T-helper 2 cell treated with Interferon-gamma antibody and Interleukin-4, amounts not matched to agents 5 μg/mL and 100 μg/mL, for 36 hours (primary cell): ENCODE data around the gene KRT76.
"Not testable (repeated sequence)": the region's sequence is repeated elsewhere in the genome, so short reads cannot be mapped to it uniquely, and the experiment has no call there.

Experiments used
- DNase-seq: peaks from one replicate; pipeline ENCODE4 v3.0.0; 2021; ENCODE audit warnings: low spot score
- H3K27ac Mint-ChIP-seq: one replicate; pipeline ENCODE4 v1.8.0; 2021; ENCODE audit warnings: mild to moderate bottlenecking, mixed read lengths
- H3K27me3 Mint-ChIP-seq: one replicate; pipeline ENCODE4 v1.8.0; 2021; ENCODE audit warnings: low read depth, mixed read lengths
- H3K36me3 Mint-ChIP-seq: one replicate; pipeline ENCODE4 v1.8.0; 2021; ENCODE audit warnings: low read depth, mixed read lengths
- H3K4me1 Mint-ChIP-seq: one replicate; pipeline ENCODE4 v1.8.0; 2021; ENCODE audit warnings: low read depth, mixed read lengths
- H3K4me3 Mint-ChIP-seq: one replicate; pipeline ENCODE4 v1.8.0; 2022; ENCODE audit warnings: mild to moderate bottlenecking, moderate library complexity, mixed read lengths
- H3K9me3 Mint-ChIP-seq: one replicate; pipeline ENCODE4 v1.8.0; 2021; ENCODE audit warnings: mixed read lengths

KRT76 gene

DNA sequence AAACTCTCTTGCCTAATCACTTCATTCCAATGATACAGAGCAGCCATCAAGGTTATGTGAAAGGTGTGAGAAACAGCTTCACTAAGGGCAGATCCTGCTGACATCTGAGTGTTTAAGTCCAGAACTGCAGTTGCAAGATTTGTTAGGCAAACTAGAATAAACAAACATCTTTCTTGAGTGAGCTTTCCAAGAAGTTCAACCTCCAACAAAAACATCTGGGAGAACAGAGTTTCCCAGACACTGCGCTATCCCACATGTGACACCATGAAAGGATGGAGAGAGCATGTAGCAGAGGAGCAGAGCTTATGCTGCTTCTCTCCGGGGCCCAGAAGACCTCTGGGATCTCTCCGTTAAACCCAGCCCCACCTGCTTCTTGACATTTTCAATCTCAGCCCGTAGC, 5.6 kb downstream of the KRT76 start:
- Mint-ChIP-seq H3K27me3 (peaks cover 6% of the 10 kb centered on the region), H3K9me3 (no peaks in the 10 kb centered on the region), H3K36me3 (no peaks in the 10 kb centered on the region), H3K4me3 (no peak overlapping the region), H3K4me1 (no peaks in the 10 kb centered on the region), H3K27ac (no peak overlapping the region)
- no peak for DNase-seq

DNA sequence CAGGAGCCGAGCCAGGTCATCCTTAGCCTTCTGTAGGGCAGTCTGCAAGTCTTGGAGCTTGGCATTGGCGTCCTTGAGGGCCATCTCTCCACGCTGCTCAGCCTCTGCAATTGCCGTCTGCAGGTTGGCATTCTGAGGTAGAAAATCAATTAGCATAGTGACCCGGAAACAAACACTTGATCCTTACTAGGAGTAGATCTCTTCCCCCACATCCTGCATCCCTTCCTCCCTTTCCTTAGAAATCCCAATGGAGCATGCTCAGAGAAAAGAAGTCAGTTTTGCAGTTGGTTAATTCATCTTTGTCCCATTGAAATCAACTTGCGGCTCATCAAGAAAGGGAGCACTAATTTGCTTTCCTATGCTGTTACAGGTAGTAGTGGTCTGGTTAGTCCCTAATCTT, 6.1 kb downstream of the KRT76 start:
- no peaks in the 10 kb centered on the region for H3K4me1 Mint-ChIP-seq
- no peak for DNase-seq
- no peak overlapping the region for H3K4me3 Mint-ChIP-seq
- peaks cover 10% of the 10 kb centered on the region for H3K27me3 Mint-ChIP-seq
- H3K9me3 Mint-ChIP-seq, result no peaks in the 10 kb centered on the region
- H3K36me3 Mint-ChIP-seq, result no peaks in the 10 kb centered on the region
- no peak overlapping the region for H3K27ac Mint-ChIP-seq

DNA sequence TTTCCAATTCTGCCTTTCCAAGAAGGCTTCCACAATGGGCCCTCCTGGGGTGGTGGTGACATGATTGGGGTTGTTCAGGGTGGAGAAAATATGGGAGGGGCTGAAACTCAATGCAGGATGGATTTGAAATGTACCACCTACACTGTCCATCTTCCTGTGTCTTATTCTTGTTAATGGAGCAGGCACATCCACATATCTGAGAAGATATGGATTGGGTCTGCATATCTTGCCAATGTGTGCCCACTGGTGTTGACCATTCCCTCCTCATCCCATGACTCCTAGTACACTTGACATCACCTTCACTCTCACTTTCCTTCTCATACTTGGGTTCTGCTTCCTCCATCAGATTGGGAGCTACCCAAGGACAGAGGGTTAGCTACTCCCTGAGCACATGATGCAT, 7.2 kb downstream of the KRT76 start:
- Mint-ChIP-seq H3K36me3 (no peaks in the 10 kb centered on the region), H3K27ac (no peak overlapping the region), H3K4me1 (no peaks in the 10 kb centered on the region), H3K27me3 (peaks cover 12% of the 10 kb centered on the region), H3K9me3 (no peaks in the 10 kb centered on the region), H3K4me3 (no peak overlapping the region)
- no peak for DNase-seq

DNA sequence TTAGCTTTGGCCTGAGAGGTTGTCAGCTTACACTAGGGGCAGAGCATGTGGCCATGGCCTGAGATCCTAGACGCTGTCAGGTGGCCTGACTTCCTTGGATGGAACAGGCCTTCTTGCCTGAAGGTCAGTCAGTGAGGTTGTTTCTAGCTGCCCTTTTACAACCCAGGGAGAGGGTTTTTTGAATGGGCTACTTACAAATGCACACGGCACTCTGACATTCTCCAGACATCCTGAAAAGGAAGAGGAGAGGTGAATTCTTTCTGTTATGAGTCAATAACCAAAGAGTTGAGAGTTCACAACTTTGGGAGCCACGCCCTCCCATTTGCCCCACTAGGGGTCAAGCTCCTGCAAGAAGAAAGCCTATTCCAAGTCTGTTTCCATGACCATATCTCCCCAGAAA, 7.8 kb downstream of the KRT76 start:
- H3K36me3 Mint-ChIP-seq, result no peaks in the 10 kb centered on the region
- H3K27me3 Mint-ChIP-seq, result peaks cover 13% of the 10 kb centered on the region
- no peak overlapping the region for H3K4me3 Mint-ChIP-seq
- no peak overlapping the region for H3K27ac Mint-ChIP-seq
- H3K4me1 Mint-ChIP-seq, result no peaks in the 10 kb centered on the region
- DNase-seq, result no peak
- no peaks in the 10 kb centered on the region for H3K9me3 Mint-ChIP-seq

DNA sequence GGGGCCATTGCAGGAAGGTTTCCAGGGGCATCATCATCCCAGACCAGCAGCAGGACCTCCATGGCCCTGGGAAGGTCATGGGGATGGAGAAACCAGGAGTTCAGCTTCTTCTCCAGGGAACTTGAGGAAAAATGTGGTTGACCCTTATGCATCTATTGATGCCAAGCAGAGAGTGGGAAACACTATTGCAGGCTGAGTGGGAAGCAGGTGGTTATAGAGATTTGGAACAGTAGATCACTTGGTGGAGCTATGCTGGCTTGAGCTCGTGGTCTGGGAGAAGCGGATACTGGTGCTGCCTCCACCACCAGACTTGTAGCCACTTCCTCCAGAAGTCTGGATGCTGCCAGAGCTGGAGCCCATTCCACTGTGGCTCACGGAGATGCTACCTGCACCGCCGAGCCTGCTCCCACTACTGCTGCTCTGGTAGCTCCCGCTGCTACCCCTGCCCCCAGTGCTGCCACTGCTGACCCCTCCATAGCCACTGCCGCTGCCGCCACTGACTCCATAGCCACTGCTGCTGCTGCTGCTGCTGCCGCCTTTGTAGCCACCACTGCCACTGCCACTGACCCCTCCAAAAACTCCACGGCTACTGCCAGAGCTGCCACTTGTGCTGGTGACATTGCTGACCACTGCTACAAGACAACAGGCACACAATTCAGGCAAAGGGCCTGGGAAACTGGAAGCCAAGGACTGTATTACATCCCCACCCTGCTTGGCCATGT, 8.5 kb downstream of the KRT76 start:
- H3K4me1 Mint-ChIP-seq, result no peaks in the 10 kb centered on the region
- DNase-seq, result no peak
- H3K27ac Mint-ChIP-seq, result no peak overlapping the region
- H3K4me3 Mint-ChIP-seq, result no peak overlapping the region
- no peaks in the 10 kb centered on the region for H3K36me3 Mint-ChIP-seq
- no peaks in the 10 kb centered on the region for H3K9me3 Mint-ChIP-seq
- peaks cover 16% of the 10 kb centered on the region for H3K27me3 Mint-ChIP-seq

DNA sequence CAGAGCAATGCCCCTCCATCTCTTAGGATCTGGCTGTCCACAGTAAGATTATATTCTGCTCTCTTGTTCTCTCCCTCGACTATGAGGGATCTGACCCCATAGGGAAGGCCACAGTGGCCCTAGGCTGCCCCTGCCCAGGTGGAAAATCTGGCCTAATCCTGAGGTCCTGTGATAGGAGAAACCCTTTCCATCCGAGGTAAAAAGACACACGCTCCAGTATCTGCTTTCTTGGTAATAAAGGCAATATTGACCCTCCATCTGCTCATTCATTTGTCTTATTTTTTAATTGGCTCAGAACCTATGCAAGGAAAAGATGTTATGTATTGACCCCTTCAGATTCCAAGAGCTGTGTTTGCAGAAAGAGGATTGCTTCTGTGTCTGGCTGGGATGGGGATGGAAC, 9.7 kb downstream of the KRT76 start:
- DNase-seq, result no peak
- H3K27ac Mint-ChIP-seq, result no peak overlapping the region
- H3K4me1 Mint-ChIP-seq, result no peaks in the 10 kb centered on the region
- peaks cover 20% of the 10 kb centered on the region for H3K27me3 Mint-ChIP-seq
- H3K9me3 Mint-ChIP-seq, result no peaks in the 10 kb centered on the region
- H3K36me3 Mint-ChIP-seq, result no peaks in the 10 kb centered on the region
- H3K4me3 Mint-ChIP-seq, result no peak overlapping the region

DNA sequence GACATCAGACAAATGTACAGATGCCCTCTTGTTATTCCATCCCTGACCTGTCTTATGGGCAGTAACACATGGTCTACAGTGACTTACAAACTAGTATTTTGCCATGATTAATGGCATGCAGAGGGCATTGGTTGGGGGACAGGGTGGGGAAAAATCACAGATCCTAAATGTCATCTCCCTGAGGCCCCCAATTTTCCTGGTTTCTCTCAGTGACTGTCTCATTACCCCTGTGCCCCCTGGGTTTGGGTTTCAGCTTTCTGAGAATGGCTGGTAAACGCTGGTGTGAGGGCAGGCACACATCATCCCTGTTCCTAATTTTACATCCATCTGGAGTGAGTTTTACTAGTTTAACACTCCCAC, 10.1 kb downstream of the KRT76 start:
- H3K4me1 Mint-ChIP-seq, result no peaks in the 10 kb centered on the region
- no peaks in the 10 kb centered on the region for H3K36me3 Mint-ChIP-seq
- H3K27ac Mint-ChIP-seq, result no peak overlapping the region
- no peak for DNase-seq
- H3K9me3 Mint-ChIP-seq, result no peaks in the 10 kb centered on the region
- peaks cover 20% of the 10 kb centered on the region for H3K27me3 Mint-ChIP-seq
- no peak overlapping the region for H3K4me3 Mint-ChIP-seq

DNA sequence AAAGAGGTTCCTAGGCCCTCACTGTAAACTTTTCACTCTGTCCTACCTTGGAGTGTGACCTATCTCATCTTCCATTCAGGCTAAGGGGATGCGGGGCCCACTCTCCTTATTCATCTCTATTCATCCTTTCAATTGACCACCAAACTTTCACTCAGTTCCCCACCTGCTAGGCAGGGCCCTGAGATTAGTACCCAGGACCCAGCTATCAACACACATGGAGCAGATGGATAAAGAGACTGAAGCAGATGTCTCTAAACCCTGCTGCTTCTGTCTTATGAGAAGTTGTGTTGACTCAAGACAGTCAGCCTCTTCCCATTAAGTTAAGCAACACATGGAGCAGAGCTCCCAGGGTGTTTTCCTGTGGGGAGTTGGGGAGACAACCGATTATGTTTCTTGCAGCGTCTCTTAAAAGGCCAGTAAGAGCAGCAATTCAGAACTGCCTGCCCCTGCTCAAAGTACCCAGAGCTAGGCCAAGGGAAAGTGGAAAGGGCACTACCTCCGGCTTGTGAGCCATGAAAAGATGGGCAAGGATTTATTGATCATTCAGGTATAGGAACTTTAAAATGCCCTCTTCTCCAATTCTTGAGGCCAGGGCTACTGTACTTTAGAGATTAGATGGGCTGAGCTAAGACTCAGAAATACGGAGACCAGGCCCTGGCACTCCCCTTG, 10.7 kb downstream of the KRT76 start:
- no peak for DNase-seq
- Mint-ChIP-seq H3K4me3 (no peak overlapping the region), H3K27ac (no peak overlapping the region), H3K27me3 (peaks cover 20% of the 10 kb centered on the region), H3K9me3 (peaks cover 3% of the 10 kb centered on the region), H3K4me1 (no peaks in the 10 kb centered on the region), H3K36me3 (no peaks in the 10 kb centered on the region)

DNA sequence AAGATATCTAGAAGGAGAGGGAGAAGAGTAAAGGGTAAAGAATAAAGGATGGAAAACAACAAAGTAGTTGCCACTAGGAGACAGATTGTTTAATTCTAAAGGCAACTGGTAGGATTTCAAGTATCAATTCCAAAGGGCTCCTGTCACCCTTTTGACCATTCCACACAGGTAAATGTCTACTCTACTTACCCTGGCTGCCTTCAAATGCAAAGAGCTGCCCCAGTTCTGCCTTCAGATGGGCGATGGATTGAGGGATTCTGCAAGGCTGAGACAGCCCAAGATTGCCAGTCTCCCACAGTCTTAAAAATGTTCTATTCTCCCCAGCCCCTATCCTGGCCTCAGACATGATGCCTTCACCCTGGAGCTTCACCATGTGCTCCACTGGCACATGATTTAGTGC, 11.4 kb downstream of the KRT76 start:
- no peaks in the 10 kb centered on the region for H3K4me1 Mint-ChIP-seq
- H3K27me3 Mint-ChIP-seq, result peaks cover 20% of the 10 kb centered on the region
- no peak overlapping the region for H3K27ac Mint-ChIP-seq
- no peak for DNase-seq
- no peak overlapping the region for H3K4me3 Mint-ChIP-seq
- peaks cover 8% of the 10 kb centered on the region for H3K9me3 Mint-ChIP-seq
- no peaks in the 10 kb centered on the region for H3K36me3 Mint-ChIP-seq

DNA sequence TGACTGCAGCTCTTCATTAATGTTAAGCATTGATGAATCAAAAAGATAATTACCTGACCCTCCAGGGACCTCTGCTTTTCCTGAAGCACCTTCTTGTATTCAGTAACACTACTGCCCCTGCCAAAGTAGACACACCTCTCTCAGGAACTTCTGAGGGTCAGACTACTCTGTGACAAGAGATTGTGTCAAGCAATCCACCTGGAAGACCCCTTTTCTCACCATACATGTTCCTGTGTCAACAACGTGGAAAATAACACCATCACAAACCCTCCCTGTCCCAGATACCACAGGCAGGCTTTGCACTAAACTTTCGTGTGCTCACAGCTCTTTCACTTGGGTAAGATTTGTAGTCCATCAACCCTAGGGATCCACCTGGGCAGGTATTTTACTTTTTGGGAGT, 13.2 kb downstream of the KRT76 start:
- Mint-ChIP-seq H3K4me3 (no peak overlapping the region), H3K4me1 (no peaks in the 10 kb centered on the region), H3K36me3 (no peaks in the 10 kb centered on the region), H3K27ac (no peak overlapping the region), H3K27me3 (peaks cover 20% of the 10 kb centered on the region), H3K9me3 (peaks cover 14% of the 10 kb centered on the region)
- no peak for DNase-seq

DNA sequence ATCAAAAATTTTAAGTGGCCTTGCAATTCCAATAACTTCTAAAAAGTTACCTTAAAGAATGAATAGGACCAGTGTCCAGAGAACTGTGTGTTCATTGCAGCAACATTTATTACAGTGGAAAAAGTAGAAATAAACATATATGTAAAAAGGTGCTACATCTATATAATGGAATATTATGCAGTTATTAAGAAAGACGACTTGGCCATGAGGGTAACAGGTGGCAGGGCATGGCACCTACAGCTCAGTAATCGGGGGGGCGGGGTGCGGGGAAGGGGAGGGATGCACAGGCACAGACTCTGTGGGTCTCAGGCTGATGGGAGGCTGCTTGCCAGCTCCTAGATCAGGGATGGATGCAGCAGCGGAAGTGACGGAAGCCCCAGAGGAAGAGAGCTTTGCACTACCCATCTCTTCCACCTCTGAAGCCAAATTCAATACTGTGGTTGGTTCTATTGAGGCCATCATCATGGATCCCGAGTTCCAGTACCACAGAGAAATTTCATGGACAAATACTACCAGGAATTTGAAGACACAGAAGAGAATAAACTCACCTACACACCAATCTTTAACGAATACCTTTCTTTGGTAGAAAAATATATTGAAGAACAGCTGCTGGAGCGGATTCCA, 14.0 kb downstream of the KRT76 start:
- no peak overlapping the region for H3K27ac Mint-ChIP-seq
- H3K36me3 Mint-ChIP-seq, result no peaks in the 10 kb centered on the region
- H3K9me3 Mint-ChIP-seq, result peaks cover 14% of the 10 kb centered on the region
- H3K4me3 Mint-ChIP-seq, result no peak overlapping the region
- DNase-seq, result no peak
- no peaks in the 10 kb centered on the region for H3K4me1 Mint-ChIP-seq
- peaks cover 20% of the 10 kb centered on the region for H3K27me3 Mint-ChIP-seq

DNA sequence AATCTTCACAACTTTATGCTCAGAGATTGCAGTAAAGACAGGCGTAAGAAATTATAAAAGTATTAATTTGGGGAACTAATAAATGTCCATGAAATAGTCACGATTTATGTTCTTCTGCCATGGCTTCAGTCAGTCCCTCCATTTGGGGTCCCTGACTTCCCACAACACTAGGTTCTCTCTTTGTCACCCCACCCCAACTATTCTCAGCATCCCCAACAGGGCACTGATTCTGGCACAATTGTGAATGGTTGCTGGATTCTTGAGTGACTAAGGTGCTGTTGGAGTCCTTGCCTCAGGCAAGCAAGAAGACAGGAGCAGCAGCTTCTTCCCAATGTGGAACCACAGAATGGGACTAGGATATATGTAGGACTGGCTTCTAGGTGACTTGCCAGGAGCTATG, 15.3 kb downstream of the KRT76 start:
- Mint-ChIP-seq H3K4me3 (no peak overlapping the region), H3K9me3 (peaks cover 14% of the 10 kb centered on the region), H3K27me3 (peaks cover 17% of the 10 kb centered on the region), H3K36me3 (no peaks in the 10 kb centered on the region), H3K27ac (no peak overlapping the region), H3K4me1 (no peaks in the 10 kb centered on the region)
- DNase-seq, result no peak

DNA sequence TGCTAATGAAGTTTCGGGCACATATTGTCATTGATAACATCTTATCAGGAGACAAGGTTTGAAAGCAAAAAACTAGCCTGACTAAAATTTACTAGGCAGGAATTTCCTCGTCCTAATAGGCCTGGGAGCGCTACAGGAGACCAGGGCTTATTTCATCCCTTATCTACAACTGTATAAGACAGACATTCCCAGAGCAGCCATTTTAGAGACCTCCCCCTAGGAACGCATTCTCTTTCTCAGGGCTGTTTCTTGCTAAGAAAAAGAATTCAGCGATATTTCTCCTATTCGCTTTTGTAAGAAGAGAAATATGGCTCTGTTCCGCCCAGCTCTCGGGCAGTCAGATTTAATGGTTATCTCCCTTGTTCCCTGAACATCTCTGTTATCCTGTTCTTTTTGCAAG, 15.9 kb downstream of the KRT76 start:
- H3K27ac Mint-ChIP-seq, H3K36me3 Mint-ChIP-seq, H3K4me3 Mint-ChIP-seq, DNase-seq, H3K4me1 Mint-ChIP-seq: not testable (repeated sequence)
- H3K27me3 Mint-ChIP-seq, result peaks cover 15% of the 10 kb centered on the region
- H3K9me3 Mint-ChIP-seq, result peaks cover 14% of the 10 kb centered on the region

DNA sequence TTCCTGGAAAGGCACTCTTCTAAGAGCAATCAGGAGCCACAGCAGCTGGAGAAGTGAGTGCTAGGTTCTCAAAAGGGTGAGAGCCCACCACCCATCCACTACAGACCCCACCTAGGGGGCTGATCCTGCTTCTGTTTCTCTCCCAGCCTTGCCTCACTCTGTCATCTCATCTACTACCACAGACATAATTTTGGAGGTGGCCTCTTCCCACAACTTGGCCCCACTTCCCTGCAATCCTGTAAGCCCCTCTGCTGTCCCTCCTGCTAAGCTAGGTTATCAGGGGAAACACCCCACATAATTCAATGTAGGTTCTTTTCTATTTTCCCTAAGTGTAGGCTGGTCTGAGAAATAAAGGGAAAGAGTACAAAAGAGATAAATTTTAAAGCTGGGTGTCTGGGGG, 16.5 kb downstream of the KRT76 start:
- no peak overlapping the region for H3K27ac Mint-ChIP-seq
- no peak for DNase-seq
- H3K9me3 Mint-ChIP-seq, result peaks cover 14% of the 10 kb centered on the region
- no peaks in the 10 kb centered on the region for H3K36me3 Mint-ChIP-seq
- H3K4me3 Mint-ChIP-seq, result no peak overlapping the region
- H3K27me3 Mint-ChIP-seq, result peaks cover 10% of the 10 kb centered on the region
- no peaks in the 10 kb centered on the region for H3K4me1 Mint-ChIP-seq
